ENCODE data around the gene LGALS7B. TPM values are rescaled to one million over a fixed set of nuclear protein-coding genes. Genes with fewer than 3 reads are reported as not detected.
A peak's percentile ranks its signal among the peaks of the same experiment; 100 is the strongest.
"Not testable (repeated sequence)": the region's sequence is repeated elsewhere in the genome, so short reads cannot be mapped to it uniquely, and the experiment has no call there.

Gene LGALS7B
- total RNA-seq, 1 donor: not detected

DNA sequence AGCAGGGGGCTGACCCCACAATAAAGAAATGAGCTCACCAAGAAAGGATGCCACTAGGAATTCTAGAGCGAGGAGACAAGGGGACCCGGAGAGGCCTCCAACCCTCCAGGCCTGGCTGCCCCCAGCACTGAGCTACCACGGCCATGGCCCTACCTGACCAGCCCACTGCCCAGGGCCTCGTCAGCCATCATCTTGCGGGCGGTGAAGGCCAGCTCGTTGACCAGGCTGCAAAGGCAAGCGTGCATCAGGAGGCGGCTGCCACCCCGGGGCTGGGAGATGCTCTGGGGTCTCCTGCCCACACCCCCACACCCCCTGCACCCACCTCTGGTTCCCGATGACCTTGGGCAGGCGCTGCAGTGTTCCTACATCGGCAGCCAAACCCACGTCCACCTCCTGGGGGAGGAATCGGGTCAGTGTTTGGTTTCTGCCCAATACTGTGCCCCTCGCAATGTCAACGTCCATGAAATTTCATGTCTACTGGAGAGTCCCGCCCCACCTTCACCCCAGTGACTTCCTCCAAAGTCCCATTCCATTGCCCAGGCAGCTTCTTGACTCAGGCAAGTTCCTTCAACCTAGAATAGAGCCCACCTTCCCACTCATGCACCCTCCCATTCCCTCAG is 27.2 kb downstream of the LGALS7B start:
- no peak for DNase-seq (ENCODE audit: low read depth in 2 of 3, low spot score in 2 of 3)

DNA sequence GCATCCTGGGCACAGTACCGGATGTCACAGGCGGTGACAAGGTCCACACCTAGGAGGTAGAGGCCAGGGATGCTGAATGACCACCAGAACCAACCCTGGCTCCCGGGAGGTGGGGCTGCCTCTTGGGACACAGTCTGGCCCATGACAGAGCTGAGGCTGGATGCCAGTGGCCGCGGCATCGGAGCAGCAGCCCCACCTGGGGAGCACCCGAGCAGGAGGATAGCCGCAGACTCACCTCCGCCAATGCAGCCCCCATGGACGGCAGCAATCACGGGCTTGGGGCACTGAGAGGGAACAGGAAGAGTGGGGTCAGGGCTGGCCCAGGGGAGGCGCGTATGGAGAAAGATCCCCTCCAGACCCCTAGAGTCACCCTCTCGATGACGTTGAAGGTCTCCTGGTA is 28.1 kb downstream of the LGALS7B start:
- DNase-seq (ENCODE audit: low read depth in 2 of 3, low spot score in 2 of 3): no peak

DNA sequence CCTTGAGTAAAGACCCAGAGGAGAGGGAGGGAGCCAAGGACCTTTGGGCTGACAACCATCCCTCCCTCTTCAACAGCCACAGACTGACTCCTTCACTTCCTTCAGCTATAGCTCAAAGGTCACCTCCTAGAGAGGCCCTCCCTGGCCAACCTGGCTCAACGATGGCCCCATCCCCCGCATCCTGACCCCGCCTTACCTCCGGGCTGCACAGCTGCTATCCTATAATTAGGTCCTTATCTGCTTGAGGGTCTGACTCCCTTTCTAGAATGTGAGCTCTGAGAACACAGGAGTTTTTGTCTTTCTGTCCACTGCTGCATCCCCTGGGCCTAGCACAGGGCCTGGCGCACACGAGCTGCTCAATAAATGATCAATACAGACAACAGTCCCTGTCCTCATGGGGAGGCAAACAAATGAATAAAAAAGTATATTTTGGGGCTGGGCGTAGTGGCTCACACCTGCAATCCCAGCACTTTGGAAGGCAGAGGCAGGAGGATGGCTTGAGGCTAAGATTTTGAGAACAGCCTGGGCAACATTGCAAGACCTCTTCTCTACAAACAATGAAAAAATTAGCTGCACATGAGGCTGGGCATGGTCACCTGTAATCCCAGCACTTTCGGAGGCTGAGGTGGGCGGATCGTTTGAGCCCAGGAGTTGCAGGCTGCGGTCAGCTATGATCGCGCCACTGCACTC is 30.4 kb downstream of the LGALS7B start:
- no peak for DNase-seq (ENCODE audit: low read depth in 2 of 3, low spot score in 2 of 3)

DNA sequence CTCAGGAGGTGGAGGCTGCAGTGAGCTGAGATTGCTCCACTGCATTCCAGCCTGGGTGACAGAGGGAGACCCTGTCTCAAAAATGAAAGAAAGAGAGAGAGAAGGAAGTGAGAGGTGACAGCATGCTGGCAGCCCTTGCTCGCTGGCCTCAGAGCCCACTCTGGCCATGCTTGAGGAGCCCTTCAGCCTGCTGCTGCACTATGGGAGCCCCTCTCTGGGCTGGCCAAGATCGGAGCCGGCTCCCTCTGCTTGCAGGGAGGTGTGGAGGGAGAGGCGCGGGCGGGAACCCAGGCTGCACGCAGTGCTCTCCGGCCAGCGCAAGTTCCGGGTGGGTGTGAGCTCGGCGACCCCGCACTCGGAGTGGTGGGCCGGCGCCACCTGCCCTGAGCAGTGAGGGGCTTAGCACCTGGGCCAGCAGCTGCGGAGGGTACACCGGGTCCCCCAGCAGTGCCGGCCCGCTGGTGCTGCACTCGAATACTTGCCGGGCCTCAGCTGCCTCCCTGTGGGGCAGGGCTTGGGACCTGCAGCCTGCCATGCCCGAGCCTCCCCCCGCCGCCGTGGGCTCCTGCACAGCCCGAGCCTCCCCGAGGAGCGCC is 32.3 kb downstream of the LGALS7B start:
- DNase-seq (ENCODE audit: low read depth in 2 of 3, low spot score in 2 of 3): not testable (repeated sequence)

DNA sequence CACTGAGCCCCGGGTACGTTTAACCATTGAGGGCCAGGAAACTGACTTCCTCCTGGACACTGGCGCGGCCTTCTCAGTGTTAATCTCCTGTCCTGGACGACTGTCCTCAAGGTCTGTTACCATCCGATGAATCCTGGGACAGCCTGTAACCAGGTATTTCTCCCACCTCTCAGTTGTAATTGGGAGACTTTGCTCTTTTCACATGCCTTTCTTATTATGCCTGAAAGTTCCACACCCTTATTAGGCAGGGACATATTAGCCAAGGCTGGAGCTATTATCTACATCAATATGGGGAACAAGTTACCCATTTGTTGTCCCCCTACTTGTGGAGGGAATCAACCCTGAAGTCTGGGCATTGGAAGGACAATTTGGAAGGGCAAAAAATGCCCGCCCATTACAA is 36.9 kb downstream of the LGALS7B start:
- not testable (repeated sequence) for DNase-seq (ENCODE audit: low read depth in 2 of 3, low spot score in 2 of 3)

DNA sequence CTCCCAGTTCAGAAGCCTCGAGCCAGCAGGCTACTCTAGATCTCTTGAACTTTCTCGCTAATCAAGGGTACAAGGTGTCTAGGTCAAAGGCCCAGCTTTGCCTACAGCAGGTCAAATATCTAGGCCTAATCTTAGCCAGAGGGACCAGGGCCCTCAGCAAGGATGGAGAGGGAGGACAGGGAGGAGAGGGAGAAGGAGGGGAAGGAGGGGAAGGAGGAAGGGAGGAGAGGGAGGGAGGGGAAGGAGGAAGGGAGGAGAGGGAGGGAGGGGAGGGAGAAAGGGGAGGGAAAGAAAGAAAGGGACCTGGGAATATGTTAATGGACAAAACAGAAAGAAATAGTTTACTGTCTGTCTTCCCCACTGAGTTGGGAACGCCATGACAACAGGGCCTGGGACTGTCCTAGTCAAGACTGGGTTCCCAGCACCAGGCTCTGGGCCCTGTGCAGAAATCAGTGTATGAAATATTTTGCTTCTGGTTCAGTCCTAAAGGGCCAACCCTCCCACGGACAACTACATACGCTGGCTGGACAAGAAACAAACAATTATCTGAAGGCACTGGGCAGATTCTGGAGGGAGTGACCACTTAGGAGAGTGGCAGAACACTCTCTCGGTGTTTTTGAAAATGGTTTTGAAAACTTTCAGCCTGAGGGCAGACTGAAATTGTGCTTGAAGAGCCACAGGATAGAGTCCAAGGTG is 38.0 kb downstream of the LGALS7B start:
- DNase-seq (ENCODE audit: low read depth in 2 of 3, low spot score in 2 of 3): no peak

DNA sequence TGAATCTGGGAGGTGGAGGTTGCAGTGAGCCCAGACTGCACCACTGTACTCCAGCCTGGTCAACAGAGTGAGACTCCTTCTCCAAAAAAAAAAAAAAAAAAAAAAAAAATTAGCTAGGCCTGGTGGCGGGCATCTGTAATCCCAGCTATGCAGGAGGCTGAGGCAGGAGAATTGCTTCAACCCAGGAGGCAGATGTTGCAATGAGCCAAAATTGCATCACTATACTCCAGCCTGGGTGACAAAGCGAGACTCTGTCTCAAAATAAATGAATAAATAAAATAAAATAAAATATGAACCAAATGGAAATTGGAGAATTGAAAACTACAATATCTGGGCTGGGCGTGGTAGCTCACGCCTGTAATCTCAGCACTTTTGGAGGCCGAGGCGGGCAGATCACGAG is 40.2 kb downstream of the LGALS7B start:
- DNase-seq (ENCODE audit: low read depth in 2 of 3, low spot score in 2 of 3): not testable (repeated sequence)

DNA sequence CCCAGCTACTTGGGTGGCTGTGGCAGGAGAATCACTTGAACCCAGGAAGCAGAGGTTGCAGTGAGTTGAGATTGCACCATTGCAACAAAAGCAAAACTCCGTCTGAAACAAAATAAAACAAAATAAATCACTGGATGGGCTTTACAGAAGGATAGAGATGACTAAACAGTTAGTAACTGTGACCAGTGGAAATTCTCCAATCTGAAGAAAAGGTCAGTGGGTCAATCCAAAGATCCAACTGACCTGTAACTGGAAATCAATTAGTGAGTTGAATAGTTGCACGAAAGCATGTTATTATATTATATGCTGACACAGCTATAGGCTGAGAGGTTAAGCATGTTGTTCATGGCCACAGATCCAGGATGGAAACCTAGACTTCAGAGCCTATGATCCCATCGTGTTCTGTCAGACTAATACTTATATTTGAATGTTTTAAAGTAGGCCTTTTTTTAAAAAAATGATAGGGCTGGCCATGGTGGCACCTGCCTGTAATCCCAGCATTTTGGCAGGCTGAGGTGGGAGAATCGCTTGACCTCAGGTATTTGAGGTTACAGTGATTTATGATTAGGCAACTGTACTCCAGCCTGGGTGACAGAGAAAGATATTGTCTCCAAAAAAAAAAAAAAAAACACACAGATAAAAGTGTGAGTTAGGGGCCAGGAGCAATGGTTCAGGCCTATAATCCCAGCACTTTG is 41.2 kb downstream of the LGALS7B start:
- DNase-seq (ENCODE audit: low read depth in 2 of 3, low spot score in 2 of 3): no peak

DNA sequence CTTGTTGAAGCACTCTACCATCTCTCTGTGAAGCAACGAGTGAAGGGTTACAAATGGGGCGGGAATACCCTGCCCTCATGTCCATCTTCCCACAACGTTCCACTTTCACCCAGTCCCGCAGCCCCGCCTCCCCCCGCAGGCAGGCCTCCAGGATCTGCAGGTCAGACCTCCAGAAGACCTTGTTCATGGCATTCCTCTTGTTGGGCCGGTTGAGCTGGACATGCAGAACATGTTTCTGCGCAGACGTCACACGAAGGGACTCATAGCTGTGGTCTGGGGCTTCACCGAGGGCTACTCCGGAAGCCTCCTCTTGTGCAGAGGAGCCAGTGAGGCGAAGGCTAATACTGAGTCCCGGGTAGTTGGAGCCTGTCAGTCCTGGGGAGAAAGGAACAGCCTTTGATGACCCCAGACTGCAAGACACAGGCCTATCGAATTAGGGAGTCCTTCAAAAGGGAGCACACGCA is 42.2 kb downstream of the LGALS7B start:
- peak in 1 of 3 donors; percentile 35 for DNase-seq (ENCODE audit: low read depth in 2 of 3, low spot score in 2 of 3)

DNA sequence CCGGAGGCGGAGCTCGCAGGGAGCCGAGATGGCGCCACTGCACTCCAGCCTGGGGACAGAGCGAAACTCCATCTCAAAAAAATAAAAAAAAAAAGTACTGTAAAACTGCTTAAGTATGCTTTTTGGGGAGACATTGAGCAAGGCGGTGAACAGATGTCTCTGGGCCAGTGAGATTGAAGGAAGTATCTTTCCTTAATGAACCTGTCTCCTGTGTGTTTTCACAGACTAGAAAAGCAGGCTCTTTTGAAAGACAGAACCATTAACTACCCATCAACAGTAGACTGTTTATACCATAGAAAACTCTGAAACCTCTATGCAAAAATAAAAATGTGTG is 44.1 kb downstream of the LGALS7B start:
- no peak for DNase-seq (ENCODE audit: low read depth in 2 of 3, low spot score in 2 of 3)

DNA sequence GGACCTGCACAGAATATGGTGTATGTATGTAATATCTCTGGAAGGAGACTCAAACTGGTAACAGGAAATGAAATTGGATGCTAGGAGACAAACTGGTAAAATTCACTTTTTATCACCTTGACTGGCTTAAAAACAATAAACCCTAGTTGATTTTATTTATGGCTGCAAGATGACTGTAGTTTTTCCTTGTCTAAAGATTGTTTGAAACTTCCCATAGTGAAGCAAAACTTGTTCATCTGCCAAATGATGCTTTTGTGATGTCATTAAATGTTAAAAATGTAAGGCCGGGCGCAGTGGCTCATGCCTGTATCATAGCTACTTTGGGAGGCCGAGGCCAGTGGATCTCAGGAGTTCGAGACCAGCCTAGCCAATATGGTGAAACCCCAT is 45.1 kb downstream of the LGALS7B start:
- no peak for DNase-seq (ENCODE audit: low read depth in 2 of 3, low spot score in 2 of 3)

DNA sequence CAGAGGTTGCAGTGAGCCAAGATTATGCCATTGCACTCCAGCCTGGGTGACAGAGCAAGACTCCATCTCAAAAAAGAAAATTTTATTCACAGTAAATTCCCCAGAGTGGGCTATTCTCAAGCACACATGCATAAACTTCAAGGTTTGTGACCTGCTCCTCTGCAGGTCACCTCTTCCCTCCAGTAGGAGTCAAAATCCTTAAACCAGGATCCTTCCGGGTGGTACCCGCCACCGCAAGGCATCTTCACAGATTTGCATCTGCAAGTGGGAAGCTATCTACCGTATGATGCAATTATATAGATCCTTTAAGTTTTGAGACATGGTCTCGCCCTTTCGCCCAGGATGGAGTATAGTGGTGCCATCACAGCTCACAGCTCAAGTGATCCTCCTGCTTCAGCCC is 45.6 kb downstream of the LGALS7B start:
- no peak for DNase-seq (ENCODE audit: low read depth in 2 of 3, low spot score in 2 of 3)

DNA sequence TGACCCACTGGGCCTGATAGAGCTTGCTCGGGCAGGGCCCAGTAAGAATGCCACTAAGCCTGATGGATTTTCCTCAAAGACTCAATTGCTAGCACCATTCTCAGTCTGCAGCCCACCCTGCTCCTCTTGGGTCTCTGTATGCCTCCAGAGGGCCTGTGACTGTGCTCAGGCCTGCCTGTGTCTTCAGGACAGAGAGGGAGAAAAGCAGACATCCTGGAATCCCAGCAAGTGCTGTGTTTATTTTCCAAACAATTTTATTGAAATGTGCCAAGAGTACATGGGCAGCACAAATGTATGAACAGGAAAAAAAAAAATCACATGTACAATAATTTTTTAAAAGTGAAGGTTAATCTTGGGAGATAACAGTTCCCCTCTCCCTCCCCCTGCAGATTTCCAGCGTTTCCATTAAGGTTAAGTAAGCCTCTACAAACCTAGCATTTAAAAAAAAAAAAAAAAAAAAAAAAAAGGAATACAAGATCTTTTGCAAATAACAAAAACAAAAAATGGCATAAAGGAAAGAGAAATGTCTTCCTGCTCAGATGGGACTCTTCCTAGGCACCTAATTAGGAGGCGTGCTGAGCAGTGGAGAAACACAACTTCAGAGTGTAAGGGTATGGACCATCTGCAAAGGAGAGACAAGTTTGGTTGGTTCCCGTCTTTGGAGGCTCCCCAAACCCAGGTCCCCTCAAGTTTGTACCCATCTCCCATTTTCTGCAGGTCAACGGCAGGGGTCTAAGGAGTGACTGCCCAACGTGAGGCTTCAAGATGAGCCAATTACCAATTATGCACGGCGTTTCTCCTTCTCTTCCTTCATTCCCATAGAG is 47.4 kb downstream of the LGALS7B start:
- DNase-seq (ENCODE audit: low read depth in 2 of 3, low spot score in 2 of 3): no peak

DNA sequence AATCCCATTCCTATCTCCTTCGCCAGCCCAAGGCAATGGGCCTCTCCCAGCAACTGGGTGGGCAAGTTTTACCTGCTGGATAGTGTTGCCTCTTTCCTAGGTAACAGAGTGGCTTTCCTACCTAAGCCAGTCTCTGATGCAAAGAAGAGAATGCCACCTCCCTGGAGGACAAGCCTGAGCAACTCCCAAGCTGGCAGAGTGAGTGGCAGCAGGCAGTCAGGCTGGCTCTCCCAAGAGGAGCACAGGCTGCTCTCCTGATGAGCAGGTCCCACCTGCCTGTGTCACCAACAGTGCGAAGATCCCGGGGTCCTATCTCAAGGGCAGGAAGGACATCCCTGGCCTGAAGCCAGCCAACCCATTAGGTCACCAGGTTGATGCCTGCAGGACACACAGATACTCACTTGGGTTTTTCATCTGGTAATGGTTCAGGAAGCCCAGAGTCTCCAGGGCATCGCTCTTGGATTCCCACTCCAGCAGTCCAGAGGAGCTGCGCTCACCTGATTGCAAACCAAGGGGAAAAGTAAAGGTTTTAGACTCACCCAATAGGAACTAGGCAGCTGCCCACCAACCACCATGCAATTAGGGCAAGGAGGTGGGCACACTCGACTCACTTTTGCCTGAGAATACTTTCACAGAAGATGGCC is 48.1 kb downstream of the LGALS7B start:
- DNase-seq (ENCODE audit: low read depth in 2 of 3, low spot score in 2 of 3): no peak

DNA sequence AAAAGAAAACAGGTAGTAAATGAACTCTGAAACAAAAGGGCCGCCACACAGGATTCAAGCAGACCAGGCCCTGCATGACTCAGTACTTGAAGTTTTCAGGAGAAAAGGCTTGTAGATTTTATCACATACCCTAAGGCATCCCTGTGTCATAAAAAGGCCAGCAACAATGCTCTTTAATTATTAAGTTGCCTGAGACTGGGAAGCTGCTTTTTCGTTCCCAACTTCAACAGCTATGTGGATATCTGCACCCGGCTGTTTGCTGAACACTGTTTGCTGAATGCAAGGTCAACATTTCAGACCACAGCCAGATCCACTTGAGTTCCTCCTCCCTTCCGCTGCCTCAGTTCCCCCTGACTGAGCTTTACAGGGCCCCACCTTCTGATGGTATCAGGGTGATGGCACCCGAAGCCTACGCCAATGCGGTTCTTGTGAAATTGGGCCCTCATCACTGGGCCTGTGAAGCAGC is 48.7 kb downstream of the LGALS7B start:
- DNase-seq (ENCODE audit: low read depth in 2 of 3, low spot score in 2 of 3): no peak

DNA sequence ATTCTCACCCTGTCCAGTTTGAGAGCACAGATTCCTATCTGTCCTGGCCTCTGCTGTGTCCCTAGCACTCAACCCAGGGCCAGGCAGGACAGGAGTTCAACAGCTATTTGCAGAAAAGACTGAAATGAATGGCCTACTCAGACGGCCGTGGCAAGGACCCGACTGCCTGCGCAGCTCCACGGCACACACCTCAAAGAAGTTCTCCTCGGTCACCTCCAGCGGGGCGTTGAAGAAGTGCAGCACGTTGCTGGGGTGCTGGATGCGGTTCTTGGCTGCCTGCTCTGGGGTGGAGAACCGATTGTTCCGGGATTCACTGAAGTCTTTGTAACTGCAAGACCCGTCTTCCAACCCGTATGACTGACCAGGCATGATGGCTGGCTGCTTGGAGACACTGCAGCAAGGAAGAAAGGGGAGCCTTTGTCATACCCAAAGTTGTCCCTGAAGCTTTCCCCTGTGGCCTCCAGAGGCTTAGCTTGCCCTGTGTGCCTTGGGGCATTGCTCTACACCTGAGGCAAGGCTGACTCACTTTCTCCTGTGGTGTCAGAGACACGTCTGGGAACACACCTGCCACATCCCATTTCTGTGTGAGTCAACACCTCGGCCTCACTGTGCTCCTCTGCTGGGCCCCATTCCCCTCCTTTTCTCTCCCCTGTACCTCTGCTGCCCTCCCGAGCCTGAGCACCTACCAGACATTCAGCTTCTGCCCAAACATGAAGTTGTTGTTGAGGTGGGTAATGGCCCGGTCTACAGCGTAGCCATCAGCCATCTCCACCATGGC is 49.4 kb downstream of the LGALS7B start:
- DNase-seq (ENCODE audit: low read depth in 2 of 3, low spot score in 2 of 3): no peak

DNA sequence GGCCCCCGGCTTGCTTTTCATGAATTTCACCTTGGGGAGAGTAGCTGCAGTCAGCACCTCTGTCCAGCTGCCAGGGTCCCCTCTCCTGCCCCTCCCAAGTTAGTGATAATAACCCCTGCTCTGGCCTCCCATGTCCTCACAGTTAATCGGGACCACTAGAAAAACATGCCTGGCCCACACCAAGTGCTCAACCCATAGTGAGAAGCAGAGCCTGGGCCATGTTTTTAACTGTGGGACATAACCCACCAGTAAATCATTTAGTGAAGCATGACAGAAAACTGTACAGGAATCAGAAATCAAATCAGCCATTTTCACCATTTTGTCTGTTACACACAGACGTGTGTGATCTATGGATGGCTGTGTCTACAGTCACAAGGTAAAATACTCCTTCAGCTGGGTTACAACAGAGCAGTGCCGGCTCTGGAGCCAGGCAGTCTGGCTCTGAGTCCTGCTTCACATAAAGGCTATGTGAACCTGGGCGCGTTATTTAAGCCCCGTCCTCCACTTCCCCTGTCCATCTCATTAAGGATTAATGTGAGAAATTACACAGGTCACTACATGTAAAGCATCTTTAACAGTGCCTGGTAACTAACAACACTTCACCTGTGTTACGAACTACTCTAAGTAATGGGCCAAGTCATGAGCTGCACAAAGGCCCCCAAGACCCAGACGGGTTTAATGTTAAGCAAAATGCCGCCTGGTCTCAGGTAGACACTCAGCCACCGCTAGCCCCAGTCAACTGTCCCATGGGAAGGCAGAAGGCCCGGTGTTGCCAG is 50.2 kb downstream of the LGALS7B start:
- no peak for DNase-seq (ENCODE audit: low read depth in 2 of 3, low spot score in 2 of 3)
